Stimulated activated CD8-positive, alpha-beta memory T cell treated with anti-CD3 and anti-CD28 coated beads, Interleukin-12 subunit alpha, Interleukin-12 subunit beta, amount 100 ng/mL, for 24 hours (primary cell): Measurements from ENCODE around the gene GPR35.

Source experiments
- DNase-seq: peaks from one replicate; pipeline ENCODE4 v3.0.0-alpha.2; 2020; ENCODE audit errors: extremely low read depth

The GPR35 gene

GRCh38 chr2:240589375-240589774 lies 35.9 kb upstream of the GPR35 start:
- DNase-seq: no peak

DNA sequence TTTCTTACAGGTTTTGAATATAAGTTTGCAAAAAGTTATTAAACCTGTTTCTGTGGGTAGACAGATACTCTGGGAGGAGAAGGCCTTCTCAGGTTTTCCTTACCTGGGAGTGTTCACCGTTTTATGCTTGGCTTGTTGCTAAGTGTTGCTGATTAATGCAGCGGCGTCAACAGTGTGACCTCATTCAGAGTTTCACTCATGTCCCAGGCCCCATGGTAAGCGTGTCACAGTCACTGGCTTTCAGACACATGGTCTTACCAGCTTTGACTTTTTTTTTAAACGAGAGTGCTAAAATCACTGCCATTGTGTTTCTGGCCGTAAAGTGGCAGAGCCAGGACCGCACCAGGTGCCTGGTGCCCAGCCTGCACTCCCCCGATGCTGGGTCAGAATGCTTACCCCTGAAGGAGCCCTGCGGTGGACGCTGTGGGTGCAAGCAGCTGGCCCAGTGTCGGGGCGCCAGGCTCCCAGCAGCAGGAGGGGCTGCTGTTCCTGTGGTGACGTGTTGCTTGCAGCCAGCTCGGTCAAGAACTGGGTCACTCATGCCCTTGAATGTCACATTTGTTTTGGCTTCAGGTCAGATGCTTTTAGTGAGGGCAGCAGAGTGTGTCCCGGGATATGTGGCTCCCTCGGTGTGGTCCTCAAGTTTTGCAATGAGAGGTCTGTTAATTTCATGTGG lies 35.3 kb upstream of the GPR35 start:
- DNase-seq: no peak

DNA sequence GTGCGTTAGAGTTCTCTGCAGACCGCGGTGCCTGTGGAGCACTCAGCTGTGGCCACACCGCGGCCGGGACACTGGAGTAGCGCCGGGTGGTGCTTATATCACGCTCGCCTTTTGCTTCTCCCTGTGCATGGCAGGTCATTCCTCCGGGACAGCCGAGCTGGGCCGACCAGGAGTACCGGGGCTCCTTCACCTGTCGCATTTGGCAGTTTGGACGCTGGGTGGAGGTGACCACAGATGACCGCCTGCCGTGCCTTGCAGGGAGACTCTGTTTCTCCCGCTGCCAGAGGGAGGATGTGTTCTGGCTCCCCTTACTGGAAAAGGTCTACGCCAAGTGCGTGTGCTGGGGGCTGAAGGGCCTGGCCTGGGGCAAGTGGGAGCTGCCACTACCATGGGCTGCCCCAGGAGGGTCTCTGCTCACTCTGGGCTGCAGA lies 34.6 kb upstream of the GPR35 start:
- no peak for DNase-seq

- no peak for DNase-seq
Observed at GRCh38 chr2:240591226-240591625, 34.1 kb upstream of the GPR35 start.

DNA sequence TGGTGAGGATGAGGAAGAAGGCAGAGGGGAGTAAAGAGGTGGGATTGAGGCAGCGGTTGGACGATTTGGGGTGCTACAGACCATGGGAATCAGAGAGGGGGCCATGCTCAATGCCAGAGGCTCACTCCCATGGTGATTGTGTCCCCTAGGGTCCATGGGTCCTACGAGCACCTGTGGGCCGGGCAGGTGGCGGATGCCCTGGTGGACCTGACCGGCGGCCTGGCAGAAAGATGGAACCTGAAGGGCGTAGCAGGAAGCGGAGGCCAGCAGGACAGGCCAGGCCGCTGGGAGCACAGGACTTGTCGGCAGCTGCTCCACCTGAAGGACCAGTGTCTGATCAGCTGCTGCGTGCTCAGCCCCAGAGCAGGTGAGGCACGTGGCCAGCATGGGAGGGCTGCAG lies 33.5 kb upstream of the GPR35 start:
- no peak for DNase-seq

DNA sequence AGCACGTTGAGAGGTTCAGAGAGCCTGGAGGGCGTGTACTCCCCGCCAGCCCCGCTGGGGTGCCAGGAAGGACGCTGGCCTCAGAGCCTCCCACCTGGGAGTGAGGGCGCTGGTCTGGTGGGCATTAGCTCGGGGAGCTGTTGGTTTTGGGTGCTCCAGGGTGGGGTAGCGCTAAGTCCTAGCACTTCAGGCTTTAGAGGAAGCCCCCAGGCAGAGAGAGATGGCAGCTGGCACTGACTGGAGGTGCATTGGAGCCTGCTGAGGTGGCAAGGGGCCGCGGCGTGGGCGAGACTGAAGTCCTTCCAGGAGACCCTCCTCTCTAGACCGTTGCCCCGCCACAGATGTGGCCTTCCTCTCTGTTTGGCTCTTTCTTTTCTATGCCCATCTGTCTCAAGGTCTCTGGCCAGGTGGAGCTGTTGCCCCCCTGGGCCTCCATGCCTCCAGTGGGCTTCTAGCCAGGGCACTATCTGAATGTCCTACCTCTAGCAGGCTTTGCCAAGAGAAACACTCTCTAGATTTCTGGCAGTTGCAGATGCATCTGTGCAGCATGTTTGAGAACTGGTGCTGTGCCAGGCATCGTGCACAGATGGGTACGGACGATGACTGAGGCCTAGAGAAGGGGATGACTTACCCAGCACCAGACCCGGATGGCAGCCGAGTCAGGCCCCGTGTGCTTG lies 32.1 kb upstream of the GPR35 start:
- DNase-seq: no peak

DNA sequence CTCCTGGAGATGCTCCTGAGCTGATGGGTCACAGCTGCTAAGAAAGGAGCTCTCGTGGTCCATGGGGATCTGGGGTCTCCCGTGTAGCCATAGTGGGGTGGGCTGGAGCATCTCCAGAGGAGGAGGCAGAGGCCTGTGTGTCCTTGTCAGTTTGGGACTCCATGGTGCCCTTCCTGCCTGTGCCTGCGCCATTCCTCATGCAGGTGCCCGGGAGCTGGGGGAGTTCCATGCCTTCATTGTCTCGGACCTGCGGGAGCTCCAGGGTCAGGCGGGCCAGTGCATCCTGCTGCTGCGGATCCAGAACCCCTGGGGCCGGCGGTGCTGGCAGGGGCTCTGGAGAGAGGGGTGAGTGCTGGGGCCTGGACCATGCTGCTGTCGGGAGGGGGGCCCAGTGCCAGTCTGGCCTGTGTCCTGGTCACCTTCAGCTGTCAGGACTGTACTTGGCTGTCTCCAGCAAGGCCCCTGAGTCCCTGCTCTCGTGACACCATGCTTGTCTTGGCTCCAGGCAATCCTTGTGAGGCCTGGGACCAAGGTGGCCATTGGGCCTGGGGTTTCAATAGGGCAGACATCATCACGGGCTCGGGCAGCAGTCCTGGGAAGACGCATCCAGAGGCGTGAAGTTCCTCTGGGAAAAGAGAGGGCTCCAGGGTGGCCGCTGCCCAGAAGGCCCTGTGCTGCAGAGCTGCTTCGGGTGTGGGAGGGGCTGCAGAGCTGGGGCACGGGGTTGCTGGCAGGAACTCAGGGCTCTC lies 31.4 kb upstream of the GPR35 start:
- no peak for DNase-seq

DNA sequence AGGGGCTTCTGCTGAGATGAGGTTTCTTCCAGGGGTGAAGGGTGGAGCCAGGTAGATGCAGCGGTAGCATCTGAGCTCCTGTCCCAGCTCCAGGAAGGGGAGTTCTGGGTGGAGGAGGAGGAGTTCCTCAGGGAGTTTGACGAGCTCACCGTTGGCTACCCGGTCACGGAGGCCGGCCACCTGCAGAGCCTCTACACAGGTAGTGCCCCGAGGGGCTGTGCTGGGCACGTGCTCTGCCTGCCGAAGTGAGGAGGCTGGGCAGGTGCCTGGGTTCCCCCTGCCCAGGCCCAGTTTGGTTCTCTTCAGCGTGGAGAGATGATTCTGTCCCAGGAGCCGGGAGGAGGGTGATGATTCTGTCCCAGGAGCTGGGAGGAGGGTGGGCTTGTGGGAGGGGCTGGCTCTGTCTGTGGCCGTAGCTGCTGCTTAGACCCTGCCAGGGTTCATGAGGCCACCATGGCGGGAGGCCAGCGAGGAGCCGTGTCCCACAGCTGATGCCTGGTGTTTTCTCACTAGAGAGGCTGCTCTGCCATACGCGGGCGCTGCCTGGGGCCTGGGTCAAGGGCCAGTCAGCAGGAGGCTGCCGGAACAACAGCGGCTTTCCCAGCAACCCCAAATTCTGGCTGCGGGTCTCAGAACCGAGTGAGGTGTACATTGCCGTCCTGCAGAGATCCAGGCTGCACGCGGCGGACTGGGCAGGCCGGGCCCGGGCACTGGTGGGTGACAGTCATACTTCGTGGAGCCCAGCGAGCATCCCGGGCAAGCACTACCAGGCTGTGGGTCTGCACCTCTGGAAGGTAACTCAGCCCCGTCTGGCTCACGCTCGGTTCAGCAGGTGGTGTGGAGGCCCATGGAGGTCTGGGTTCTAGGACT lies 30.5 kb upstream of the GPR35 start:
- no peak for DNase-seq

DNA sequence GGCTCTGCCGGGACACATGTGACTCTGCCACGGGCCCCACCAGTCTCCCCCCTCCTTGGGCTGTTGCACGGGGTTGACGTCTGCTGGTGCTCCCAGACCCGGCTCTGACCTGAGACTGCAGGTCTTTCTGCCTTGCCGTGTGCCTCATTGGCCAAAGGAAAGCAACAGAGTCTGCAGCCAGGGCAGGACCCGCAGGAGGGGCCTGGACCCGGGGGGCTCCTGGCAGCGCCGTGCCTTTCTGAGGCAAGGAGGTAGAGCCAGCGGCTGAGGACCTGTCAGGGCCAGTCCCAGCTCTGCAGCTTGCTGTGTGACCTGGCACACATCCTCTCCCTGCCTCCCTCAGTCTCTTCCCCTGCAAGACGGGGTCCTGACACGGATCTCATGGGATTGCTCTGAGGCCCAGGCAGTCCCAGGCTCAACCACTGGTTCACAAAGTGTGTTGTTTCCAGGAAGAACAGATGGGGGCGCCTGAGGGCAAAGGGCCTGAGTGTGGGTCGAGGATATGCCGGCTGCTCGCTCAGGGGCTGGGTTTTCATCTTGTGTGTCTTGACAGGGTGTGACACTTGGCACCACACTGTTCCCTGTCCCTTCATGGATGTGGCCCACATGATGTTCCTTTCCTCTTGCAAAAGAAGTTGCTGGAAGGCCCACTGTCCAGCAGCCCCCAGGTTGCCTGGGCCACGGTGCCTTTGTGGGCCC lies 29.8 kb upstream of the GPR35 start:
- DNase-seq: no peak

- no peak for DNase-seq
Observed at GRCh38 chr2:240596080-240596460, 29.2 kb upstream of the GPR35 start.

DNA sequence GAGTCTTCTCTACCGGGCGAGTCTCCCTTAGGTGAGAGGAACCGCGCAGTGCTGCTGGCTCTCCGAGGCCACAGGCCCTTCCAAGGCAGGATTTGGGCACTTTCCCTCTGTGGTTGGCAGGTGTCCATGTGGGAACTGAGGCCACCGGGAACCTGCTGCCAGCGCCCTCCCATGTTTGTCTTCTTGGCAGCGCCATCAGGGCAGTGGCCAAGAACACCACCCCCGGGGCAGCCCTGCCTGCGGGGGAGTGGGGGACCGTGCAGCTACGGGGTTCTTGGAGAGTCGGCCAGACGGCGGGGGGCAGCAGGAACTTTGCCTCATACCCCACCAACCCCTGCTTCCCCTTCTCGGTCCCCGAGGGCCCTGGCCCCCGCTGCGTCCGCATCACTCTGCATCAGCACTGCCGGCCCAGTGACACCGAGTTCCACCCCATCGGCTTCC lies 28.8 kb upstream of the GPR35 start:
- no peak for DNase-seq

- no peak for DNase-seq
Observed at GRCh38 chr2:240597054-240597418, 28.2 kb upstream of the GPR35 start.

GRCh38 chr2:240597419-240598181 lies 27.7 kb upstream of the GPR35 start:
- DNase-seq: no peak

DNA sequence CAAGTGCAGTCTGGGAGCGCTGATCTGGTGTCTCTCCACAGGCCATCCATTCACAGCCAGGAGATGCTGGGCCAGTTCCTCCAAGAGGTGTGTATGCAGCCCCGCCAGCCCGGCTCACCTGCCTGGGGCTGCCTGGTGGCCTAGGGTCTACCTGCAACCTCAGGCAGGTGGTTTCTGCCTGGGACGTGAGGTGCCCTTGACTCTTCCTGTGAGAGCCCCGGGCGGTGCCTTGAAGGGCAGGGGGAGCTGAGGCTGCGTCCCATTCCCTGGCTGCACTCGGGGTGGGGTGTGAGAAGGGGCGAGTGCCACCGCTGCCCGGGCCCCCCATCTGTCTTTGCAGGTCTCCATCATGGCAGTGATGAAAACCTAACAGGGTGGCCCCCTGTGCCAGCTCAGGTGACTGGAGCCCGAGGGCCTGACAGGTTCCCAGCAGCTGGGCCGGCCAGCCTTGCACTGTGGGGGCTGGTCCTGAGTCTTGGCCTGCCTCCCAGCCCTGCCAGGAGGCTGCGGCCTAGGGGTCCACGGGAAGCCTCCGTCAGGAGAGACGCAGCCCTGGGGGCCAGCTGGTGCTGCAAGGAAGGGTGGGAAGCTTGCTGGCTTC lies 26.9 kb upstream of the GPR35 start:
- no peak for DNase-seq

DNA sequence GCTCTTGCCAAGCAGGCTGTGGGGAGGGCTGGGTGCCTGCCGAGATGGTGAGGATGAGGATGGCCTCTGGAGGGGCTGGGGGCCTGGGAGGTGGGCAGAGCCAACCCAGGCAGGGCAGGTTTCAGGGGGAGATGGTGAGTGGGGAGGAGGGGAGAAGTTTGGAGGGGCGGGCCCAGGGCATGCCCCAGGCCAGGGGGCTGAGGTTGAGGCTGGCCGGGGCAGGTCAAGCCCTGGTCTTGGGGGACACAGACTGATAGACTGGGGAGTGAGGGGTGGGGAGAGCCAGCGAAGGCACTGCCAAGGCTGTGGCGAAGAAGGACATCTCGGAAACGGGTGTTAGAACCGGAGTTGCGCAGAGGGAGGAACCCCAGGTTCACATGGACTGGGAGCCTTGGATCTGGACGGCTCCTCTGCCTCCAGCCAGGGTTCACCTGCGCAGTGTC lies 26.1 kb upstream of the GPR35 start:
- DNase-seq: no peak

DNA sequence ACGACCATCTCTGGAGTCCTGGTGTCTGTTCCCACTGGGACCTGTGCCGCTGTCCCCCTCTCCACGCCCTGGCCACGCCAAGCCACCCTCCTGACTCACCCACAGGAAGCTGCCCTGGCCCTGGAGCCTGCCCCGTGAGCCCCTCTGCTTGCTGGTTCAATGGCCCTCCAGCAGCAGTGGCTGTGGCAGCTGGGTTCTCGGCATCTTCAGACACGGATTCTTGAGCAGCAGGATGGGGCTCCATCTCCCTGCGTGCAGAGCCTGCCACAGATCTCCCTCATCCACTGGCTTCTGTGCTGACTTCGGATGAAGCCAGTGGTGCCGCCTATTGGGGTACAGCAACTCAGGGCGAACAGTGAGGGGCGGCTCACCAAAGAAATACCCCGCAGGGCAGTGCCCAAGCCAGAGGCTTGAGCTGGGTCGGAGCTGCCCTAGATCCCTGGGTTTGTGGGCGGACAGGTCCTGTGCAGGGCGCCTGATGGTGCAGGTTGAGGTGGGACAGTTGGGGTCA lies 24.8 kb upstream of the GPR35 start:
- DNase-seq: no peak

GRCh38 chr2:240601061-240601830 lies 24.0 kb upstream of the GPR35 start:
- no peak for DNase-seq

- DNase-seq: no peak
Observed at GRCh38 chr2:240601831-240602160, 23.5 kb upstream of the GPR35 start.
